VCaP (cell line): Measurements from ENCODE around the gene CACHD1.

Experiments used
- H3K27ac ChIP-seq: fragments of 450-650 bp; 2 replicates; pipeline ENCODE4 v1.5.1; 2017
- CTCF ChIP-seq: fragments of 450-650 bp; conservative IDR thresholded peaks from 2 replicates; pipeline ENCODE4 v1.5.1; 2017; ENCODE audit warnings: mild to moderate bottlenecking, moderate library complexity

CACHD1 gene

DNA sequence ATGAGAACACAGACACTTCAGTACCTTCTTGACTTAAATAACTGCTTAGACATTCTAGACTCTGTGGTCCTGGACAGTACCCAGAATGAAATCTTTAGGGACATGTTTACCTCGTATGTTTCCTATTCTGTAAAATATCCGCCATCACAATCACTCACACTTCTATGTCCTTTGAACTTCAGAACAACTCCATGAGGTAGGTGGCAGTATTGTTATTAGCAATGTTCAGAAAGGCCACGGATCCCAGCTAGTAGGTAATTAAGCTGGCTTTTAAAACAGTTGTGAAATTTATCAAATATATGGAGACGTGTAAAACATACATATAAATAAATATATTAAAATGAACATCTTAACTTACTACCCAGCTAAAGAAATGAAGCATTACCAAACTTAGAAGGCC is 83.4 kb downstream of the CACHD1 start:
- no peak overlapping the region for H3K27ac ChIP-seq
- TF ChIP-seq CTCF, result no peak; the same call in 1 of the 2 replicates

DNA sequence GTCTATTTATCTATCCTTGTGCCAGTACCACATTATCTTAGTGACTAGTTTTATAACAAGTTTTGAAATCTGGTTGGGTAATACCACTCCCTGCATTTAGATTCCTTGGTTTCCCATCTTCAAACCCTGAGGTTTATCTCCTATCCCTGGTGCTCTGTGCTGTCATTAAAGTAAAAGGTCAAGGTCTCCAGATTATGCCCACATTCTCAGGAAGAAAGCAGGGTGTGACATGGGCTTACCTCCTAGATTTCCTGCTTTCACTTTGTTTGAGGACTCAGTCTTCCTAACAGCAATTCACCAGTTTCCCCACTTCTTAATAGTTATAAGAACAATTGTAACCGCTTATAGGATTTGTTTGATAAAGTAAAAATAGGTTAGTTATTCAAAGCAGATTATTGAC is 86.0 kb downstream of the CACHD1 start:
- H3K27ac ChIP-seq, result no peak overlapping the region
- no peak for TF ChIP-seq CTCF

GRCh38 chr1:64561993-64562392 is 92.1 kb downstream of the CACHD1 start:
- no peak for TF ChIP-seq CTCF

GRCh38 chr1:64563958-64564565 is 94.1 kb downstream of the CACHD1 start:
- no peak for TF ChIP-seq CTCF
- H3K27ac ChIP-seq, result peak overlapping the region; percentile 18; the same call in 1 of the 2 replicates

More at GRCh38 chr1:64561993-64562392, 92.1 kb downstream of the CACHD1 start:
- H3K27ac ChIP-seq, result no peak overlapping the region

DNA sequence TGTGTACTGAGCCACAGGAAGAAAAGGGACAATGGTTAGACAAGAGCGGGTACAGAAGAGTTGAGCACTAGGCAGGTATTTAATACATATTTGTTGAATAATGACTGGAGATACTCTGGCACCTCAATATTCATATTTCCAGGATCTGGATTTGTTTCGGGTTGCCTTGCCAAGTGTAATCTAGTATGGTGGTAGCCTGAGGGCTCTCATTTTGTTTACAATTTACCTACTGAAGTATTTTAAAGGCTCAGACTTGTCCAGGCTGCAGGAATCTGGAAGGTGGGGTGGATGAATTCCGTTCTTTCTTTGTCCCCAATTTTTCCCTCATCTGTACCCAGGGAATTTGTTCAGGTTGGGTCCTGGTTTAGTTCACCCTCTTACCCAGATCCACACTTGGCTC is 95.0 kb downstream of the CACHD1 start:
- H3K27ac ChIP-seq, result peak overlapping the region; percentile 18
- no peak for TF ChIP-seq CTCF

- H3K27ac ChIP-seq, result no peak overlapping the region
- no peak for TF ChIP-seq CTCF
Observed at GRCh38 chr1:64567426-64568170, 97.7 kb downstream of the CACHD1 start.

- no peak overlapping the region for H3K27ac ChIP-seq
- TF ChIP-seq CTCF, result no peak
Observed at GRCh38 chr1:64568171-64568450, 98.2 kb downstream of the CACHD1 start.
